Measurements from ENCODE around the gene HNRNPA3.
A peak's percentile ranks its signal among the peaks of the same experiment; 100 is the strongest.
"Not testable (repeated sequence)": the region's sequence is repeated elsewhere in the genome, so short reads cannot be mapped to it uniquely, and the experiment has no call there.

HNRNPA3 gene

DNA sequence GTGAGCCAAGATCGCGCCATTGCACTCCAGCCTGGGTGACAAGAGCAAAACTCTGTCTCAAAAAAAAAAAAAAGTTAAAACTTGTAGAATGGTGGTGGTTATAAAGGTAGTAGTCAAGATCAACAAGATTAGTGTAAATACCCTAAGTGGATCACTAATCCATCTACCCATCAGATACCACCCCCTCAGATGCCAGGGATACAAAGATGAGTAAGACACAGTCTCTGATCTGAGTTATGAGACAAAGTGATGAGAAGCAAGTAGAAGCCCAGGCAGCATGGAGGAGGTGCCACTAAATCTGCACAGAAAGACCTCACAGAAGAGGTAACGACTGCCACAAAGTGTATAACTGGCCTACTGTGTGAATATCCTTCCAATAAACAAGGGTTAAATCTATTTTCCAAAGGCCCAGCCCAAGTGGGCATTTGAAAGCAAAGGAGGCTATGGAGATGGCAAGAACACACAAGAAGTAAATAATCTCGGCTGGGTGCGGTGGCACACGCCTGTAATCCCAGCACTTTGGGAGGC lies 31.7 kb downstream of the HNRNPA3 start:
- peaks cover 21% of the 10 kb centered on the region for H3K36me3 Mint-ChIP-seq (ENCODE audit: insufficient read depth)
- no peak for DNase-seq (ENCODE audit: low spot score in 2 of 2)
- H3K4me3 Mint-ChIP-seq, result no peak overlapping the region
- H3K27me3 Mint-ChIP-seq, result no peaks in the 10 kb centered on the region
- peaks cover 68% of the 10 kb centered on the region for H3K4me1 Mint-ChIP-seq
- H3K9me3 Mint-ChIP-seq, result no peaks in the 10 kb centered on the region
- no peak for ATAC-seq (replicated peaks; ENCODE audit: extremely low read depth, poor library complexity, severe bottlenecking)
- no peak overlapping the region for H3K27ac Mint-ChIP-seq (ENCODE audit: low read depth)

DNA sequence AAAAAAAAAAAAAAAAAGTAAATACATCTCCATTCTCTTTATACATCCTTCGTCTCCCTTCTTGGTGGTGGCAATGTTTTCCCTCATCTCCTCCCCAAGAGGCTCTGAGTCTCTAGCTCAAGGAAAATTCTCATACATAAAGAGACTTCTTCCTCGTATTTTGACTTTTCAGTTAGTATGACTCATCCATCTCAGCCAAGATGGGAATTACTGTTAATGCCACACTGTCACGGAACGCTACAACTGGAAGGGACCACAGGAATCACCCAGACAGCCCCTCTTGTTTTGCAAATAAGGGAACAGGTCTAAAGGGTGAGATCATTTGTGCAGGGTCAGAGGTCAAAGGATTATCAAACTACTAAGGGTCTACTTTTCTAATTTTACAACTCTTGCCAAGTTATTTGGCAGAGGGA lies 32.4 kb downstream of the HNRNPA3 start:
- H3K27ac Mint-ChIP-seq (ENCODE audit: low read depth), result no peak overlapping the region
- DNase-seq (ENCODE audit: low spot score in 2 of 2) (no peak), ATAC-seq (replicated peaks; ENCODE audit: extremely low read depth, poor library complexity, severe bottlenecking) (no peak)
- no peaks in the 10 kb centered on the region for H3K9me3 Mint-ChIP-seq
- H3K36me3 Mint-ChIP-seq (ENCODE audit: insufficient read depth), result peaks cover 20% of the 10 kb centered on the region
- peaks cover 67% of the 10 kb centered on the region for H3K4me1 Mint-ChIP-seq
- H3K4me3 Mint-ChIP-seq, result no peak overlapping the region
- H3K27me3 Mint-ChIP-seq, result no peaks in the 10 kb centered on the region

DNA sequence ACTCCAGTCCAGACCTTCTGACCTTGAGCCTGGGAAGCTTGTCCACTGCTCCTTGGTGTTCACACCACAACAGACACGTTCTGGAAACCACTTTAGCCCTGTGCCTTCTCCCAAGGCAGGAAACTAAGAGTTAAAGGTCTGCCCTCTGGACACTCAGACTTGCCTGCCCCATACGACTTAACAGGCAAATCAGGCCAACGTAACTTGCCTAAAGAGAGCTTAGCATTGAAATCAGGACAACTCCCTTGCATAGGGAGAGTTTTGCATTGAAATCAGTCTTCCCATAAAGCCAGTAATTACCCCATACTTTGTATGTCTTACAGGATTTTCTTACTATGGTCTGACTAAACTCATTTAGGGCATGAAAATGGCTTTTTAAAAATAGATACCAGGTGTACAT lies 33.4 kb downstream of the HNRNPA3 start:
- Mint-ChIP-seq H3K27ac (ENCODE audit: low read depth) (no peak overlapping the region), H3K36me3 (ENCODE audit: insufficient read depth) (peaks cover 24% of the 10 kb centered on the region), H3K4me1 (peaks cover 68% of the 10 kb centered on the region), H3K9me3 (no peaks in the 10 kb centered on the region), H3K27me3 (no peaks in the 10 kb centered on the region), H3K4me3 (no peak overlapping the region)
- DNase-seq (ENCODE audit: low spot score in 2 of 2), result no peak
- ATAC-seq (replicated peaks; ENCODE audit: extremely low read depth, poor library complexity, severe bottlenecking), result no peak

DNA sequence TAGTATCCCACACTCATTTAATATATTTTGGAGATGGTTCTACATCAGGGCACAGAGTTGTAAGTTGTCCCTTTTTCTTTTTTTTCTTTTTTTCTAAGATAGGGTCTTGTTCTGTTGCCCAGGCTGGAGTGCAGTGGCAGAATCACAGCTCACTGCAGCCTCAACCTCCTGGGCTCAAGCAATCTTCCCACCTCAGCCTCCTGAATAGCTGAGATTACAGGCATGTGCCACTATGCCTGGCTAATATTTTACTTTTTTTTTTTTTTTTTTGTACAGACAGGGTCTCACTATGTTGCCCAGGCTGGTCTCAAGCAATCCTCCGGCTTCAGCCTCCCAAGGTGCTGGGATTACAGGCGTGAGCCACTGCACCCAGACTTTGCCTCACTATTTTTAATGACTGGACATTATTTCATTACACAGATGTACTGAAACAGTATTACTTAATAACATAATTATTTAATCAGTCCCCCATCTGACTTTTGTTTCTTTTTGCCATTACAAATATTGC lies 34.0 kb downstream of the HNRNPA3 start:
- H3K27me3 Mint-ChIP-seq; H3K27ac Mint-ChIP-seq (ENCODE audit: low read depth); ATAC-seq (replicated peaks; ENCODE audit: extremely low read depth, poor library complexity, severe bottlenecking); H3K9me3 Mint-ChIP-seq; DNase-seq (ENCODE audit: low spot score in 2 of 2); H3K4me3 Mint-ChIP-seq: not testable (repeated sequence)
- H3K4me1 Mint-ChIP-seq, result peaks cover 68% of the 10 kb centered on the region
- H3K36me3 Mint-ChIP-seq (ENCODE audit: insufficient read depth), result peaks cover 23% of the 10 kb centered on the region

DNA sequence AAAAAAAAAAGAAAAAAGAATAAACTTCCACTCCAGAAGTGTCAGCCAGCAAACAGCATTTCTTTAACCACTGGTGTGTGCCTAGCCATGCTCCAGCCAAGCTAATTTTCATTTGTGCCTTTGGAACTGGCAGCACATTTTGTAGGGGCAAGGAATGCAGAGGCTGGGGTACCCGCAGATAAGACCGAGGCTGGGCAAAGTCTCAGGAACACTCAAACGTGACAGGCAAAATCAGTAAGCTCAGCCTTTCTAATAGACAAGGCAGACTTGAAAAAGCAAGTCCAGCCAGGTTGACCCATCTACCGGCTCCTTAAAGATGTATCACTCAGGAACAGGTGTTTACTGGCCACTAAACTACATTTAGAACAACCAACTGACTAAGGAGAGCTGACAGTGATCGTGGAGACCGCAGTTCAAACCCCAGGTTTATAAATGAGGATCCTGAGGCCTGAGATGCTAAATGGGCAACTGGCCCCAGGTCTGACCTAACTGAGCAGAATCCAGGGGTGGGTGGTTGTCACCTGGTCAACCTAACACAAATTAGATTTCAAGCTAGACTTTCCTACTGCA lies 35.2 kb downstream of the HNRNPA3 start:
- H3K4me3 Mint-ChIP-seq, result no peak overlapping the region
- no peaks in the 10 kb centered on the region for H3K27me3 Mint-ChIP-seq
- H3K36me3 Mint-ChIP-seq (ENCODE audit: insufficient read depth), result peaks cover 25% of the 10 kb centered on the region
- DNase-seq (ENCODE audit: low spot score in 2 of 2), result no peak
- peaks cover 68% of the 10 kb centered on the region for H3K4me1 Mint-ChIP-seq
- no peak for ATAC-seq (replicated peaks; ENCODE audit: extremely low read depth, poor library complexity, severe bottlenecking)
- no peaks in the 10 kb centered on the region for H3K9me3 Mint-ChIP-seq
- peak overlapping the region; percentile 57 for H3K27ac Mint-ChIP-seq (ENCODE audit: low read depth)

DNA sequence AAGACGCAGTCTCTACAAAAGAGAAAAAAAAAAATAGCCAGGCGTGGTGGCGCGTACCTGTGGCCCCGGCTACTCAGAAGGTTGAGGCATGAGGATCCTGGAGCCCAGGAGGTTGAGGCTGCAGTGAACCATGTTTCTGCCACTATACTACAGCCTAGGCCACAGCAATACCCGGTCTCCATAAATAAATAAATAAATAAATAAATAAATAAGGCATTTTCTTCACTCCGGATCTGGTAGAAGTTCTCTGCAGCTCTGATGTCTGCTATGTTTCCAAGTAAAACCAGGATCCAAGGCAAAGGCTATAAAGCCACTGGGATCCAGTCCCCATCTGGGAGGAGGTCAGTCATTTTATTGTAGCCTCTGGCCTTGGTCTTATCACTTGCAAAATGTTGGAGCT lies 36.4 kb downstream of the HNRNPA3 start:
- Mint-ChIP-seq H3K4me1 (peaks cover 72% of the 10 kb centered on the region), H3K27me3 (no peaks in the 10 kb centered on the region), H3K27ac (ENCODE audit: low read depth) (peak overlapping the region; percentile 26), H3K9me3 (no peaks in the 10 kb centered on the region), H3K36me3 (ENCODE audit: insufficient read depth) (peaks cover 27% of the 10 kb centered on the region), H3K4me3 (no peak overlapping the region)
- ATAC-seq (replicated peaks; ENCODE audit: extremely low read depth, poor library complexity, severe bottlenecking) (no peak), DNase-seq (ENCODE audit: low spot score in 2 of 2) (no peak)

DNA sequence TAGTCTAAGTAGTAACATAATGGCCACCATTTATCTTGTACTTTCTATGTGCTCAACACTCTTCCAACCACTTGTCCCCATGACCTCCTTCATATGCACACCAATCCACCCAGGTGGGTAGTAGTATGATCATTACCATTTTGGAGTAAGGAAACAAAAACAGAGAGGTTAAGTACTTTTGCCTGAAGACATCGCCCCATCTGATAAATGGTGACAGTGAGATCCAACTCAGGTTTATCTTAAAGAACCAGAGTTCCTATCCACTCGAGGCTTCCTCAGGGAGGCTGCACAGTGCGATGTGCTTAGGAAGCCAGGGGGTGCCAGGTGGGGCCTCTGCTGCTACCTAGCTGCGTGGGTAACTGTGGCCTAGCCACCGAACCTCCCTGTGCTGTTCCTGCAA lies 37.9 kb downstream of the HNRNPA3 start:
- no peak for ATAC-seq (replicated peaks; ENCODE audit: extremely low read depth, poor library complexity, severe bottlenecking)
- no peak overlapping the region for H3K4me3 Mint-ChIP-seq
- no peaks in the 10 kb centered on the region for H3K9me3 Mint-ChIP-seq
- peaks cover 72% of the 10 kb centered on the region for H3K4me1 Mint-ChIP-seq
- H3K27me3 Mint-ChIP-seq, result no peaks in the 10 kb centered on the region
- DNase-seq (ENCODE audit: low spot score in 2 of 2), result no peak
- no peak overlapping the region for H3K27ac Mint-ChIP-seq (ENCODE audit: low read depth)
- H3K36me3 Mint-ChIP-seq (ENCODE audit: insufficient read depth), result peaks cover 28% of the 10 kb centered on the region

DNA sequence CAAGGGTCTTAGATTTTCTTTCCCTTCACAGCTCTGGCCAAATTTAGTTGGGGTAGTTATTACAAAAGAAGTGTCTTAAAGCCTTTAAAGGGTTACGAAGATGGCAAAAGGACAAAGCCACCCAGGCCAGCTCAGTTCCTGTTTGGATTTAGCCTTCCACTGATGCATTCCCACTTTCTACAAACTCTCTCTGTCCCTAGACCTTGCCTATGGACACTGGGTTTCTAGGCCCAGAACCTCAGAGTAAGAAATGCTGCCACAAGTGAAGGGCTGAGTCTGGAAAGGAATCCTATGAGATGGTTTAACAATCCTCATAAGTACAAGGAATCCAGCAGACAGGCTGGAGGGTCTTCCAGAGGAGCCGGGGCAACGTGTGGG lies 38.6 kb downstream of the HNRNPA3 start:
- H3K27ac Mint-ChIP-seq (ENCODE audit: low read depth), result peak overlapping the region; percentile 94
- no peaks in the 10 kb centered on the region for H3K27me3 Mint-ChIP-seq
- no peaks in the 10 kb centered on the region for H3K9me3 Mint-ChIP-seq
- no peak for DNase-seq (ENCODE audit: low spot score in 2 of 2)
- H3K36me3 Mint-ChIP-seq (ENCODE audit: insufficient read depth), result peaks cover 32% of the 10 kb centered on the region
- H3K4me1 Mint-ChIP-seq, result peaks cover 72% of the 10 kb centered on the region
- ATAC-seq (replicated peaks; ENCODE audit: extremely low read depth, poor library complexity, severe bottlenecking), result no peak
- H3K4me3 Mint-ChIP-seq, result peak overlapping the region; percentile 65

DNA sequence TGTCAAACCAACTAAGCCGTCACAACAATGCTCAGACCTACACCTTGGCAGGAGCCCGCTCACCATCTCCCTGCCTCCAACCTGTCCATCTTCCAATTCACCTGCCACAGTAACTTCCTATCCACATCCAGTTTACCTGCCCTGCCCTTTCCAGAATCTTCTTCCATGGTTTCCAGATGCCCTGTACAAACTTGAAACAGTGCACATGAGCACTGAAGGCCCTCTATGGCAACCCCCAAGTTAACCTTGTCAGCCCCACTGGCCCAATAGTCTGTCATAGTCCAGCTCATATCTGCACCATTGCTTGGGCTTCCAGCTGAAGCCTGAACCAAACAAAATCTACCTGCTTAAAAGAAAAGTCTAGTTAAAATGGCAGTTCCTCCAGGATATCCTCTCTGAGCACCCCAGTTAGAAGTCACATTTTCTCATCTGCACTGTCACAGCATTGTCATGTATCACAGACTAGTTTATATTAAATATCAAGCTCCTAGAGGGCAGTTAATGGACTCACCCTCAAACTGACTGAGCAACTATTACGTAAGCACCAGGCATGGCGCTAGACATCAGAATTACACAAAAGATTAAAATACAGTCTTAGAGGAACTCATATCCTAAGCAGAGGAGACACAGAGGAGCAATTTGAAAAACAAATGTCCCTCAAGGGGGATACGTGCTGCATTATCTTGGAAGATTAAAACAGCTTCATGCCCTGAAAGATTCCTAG lies 40.4 kb downstream of the HNRNPA3 start:
- no peaks in the 10 kb centered on the region for H3K9me3 Mint-ChIP-seq
- H3K27ac Mint-ChIP-seq (ENCODE audit: low read depth), result peak overlapping the region; percentile 94
- DNase-seq (ENCODE audit: low spot score in 2 of 2) (no peak), ATAC-seq (replicated peaks; ENCODE audit: extremely low read depth, poor library complexity, severe bottlenecking) (no peak)
- peak overlapping the region; percentile 50 for H3K4me3 Mint-ChIP-seq
- H3K36me3 Mint-ChIP-seq (ENCODE audit: insufficient read depth), result peaks cover 29% of the 10 kb centered on the region
- no peaks in the 10 kb centered on the region for H3K27me3 Mint-ChIP-seq
- peaks cover 86% of the 10 kb centered on the region for H3K4me1 Mint-ChIP-seq

DNA sequence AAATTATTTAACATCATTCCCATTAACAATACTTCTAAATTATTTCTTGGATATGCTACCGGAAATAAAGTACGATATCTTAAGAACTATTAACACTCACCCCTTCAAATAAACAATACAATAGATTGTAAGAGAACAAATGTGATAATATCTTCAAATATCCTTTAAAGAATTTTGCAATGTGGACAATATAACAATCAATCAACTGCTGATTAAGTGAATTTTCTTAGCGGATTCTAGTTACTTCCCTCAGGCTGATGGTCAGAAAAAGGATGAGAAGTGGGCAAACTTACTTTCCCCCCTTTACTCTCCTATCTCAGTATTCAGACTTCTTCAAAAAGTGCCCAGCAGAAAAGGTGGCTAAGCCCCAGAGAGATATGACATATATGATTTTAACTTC lies 41.1 kb downstream of the HNRNPA3 start:
- Mint-ChIP-seq H3K4me1 (peaks cover 90% of the 10 kb centered on the region), H3K27me3 (no peaks in the 10 kb centered on the region), H3K4me3 (no peak overlapping the region), H3K27ac (ENCODE audit: low read depth) (peak overlapping the region; percentile 94), H3K36me3 (ENCODE audit: insufficient read depth) (peaks cover 28% of the 10 kb centered on the region), H3K9me3 (no peaks in the 10 kb centered on the region)
- DNase-seq (ENCODE audit: low spot score in 2 of 2) (no peak), ATAC-seq (replicated peaks; ENCODE audit: extremely low read depth, poor library complexity, severe bottlenecking) (no peak)

DNA sequence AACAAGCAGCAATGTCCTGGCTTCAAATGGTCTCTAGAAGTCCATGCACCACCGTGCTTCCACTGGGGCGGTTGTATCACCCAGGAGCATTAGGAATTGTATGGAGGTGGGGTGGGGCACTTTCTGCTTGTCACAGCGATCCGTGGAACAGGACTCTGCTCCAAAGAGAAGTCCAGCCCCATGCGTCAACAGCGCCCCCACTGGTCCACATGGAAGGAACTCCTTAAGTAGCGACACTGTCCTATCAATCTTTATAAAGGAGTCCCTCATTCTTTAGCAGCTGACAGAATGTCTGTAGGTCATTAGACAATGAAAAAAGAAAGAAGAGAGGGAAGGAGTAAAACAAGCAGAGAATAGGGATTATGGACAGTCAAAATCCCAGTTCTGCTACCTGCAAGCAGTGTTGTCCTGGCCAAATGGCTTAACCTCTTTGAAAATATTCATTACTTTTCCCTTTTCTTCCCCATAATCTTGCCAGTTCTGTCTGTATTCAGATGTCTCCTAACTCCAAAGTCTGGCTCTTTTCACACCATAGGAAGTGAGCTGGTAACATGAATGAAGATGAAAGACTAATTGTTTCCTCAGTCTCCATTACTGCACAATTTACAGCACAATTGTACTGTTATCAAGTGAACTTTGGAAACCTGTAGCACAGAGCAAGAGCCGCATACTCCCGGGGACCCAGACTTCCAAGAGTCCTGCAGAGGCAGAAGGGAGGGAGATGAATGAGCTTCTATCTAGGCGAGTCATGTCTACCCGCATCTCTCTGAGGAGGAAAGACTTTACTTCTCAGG lies 42.0 kb downstream of the HNRNPA3 start:
- peaks cover 93% of the 10 kb centered on the region for H3K4me1 Mint-ChIP-seq
- H3K9me3 Mint-ChIP-seq, result no peaks in the 10 kb centered on the region
- DNase-seq (ENCODE audit: low spot score in 2 of 2) (no peak), ATAC-seq (replicated peaks; ENCODE audit: extremely low read depth, poor library complexity, severe bottlenecking) (no peak)
- H3K27me3 Mint-ChIP-seq, result no peaks in the 10 kb centered on the region
- H3K36me3 Mint-ChIP-seq (ENCODE audit: insufficient read depth), result peaks cover 28% of the 10 kb centered on the region
- H3K4me3 Mint-ChIP-seq, result peak overlapping the region; percentile 4
- H3K27ac Mint-ChIP-seq (ENCODE audit: low read depth), result peak overlapping the region; percentile 94

DNA sequence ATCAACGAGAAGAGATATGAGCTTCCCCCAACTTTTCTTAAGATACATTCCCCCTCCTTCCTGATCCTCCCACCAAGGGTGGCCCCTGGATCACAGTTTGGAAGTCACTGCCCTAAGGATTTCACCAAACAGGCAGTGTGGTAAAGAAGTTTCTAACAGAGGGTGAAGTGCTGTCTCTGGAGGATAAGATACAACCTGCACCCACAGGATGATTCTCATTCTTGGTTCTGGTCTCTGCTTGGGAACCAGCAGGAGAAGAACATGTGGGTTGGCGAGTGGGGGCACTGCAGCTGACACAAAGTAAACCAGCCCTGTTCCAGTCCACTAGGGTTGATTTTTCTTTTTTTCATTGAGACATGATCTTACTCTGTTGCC lies 42.6 kb downstream of the HNRNPA3 start:
- Mint-ChIP-seq H3K27me3 (no peaks in the 10 kb centered on the region), H3K36me3 (ENCODE audit: insufficient read depth) (peaks cover 27% of the 10 kb centered on the region), H3K4me1 (peaks cover 91% of the 10 kb centered on the region), H3K9me3 (no peaks in the 10 kb centered on the region), H3K27ac (ENCODE audit: low read depth) (no peak overlapping the region), H3K4me3 (no peak overlapping the region)
- ATAC-seq (replicated peaks; ENCODE audit: extremely low read depth, poor library complexity, severe bottlenecking), result no peak
- DNase-seq (ENCODE audit: low spot score in 2 of 2), result no peak
